ENCODE results near the gene ENTPD2. TPM values are rescaled to one million over a fixed set of nuclear protein-coding genes. Genes with fewer than 3 reads are reported as not detected.
A peak's percentile ranks its signal among the peaks of the same experiment; 100 is the strongest.

Gene ENTPD2
- total and polyA plus RNA-seq, 9 of the 15 experiments (the other 6 are each of a cell fraction or from before 2014, with no cell fraction given), result 0.04 to 0.60 (median 0.14) TPM; not detected in 4

DNA sequence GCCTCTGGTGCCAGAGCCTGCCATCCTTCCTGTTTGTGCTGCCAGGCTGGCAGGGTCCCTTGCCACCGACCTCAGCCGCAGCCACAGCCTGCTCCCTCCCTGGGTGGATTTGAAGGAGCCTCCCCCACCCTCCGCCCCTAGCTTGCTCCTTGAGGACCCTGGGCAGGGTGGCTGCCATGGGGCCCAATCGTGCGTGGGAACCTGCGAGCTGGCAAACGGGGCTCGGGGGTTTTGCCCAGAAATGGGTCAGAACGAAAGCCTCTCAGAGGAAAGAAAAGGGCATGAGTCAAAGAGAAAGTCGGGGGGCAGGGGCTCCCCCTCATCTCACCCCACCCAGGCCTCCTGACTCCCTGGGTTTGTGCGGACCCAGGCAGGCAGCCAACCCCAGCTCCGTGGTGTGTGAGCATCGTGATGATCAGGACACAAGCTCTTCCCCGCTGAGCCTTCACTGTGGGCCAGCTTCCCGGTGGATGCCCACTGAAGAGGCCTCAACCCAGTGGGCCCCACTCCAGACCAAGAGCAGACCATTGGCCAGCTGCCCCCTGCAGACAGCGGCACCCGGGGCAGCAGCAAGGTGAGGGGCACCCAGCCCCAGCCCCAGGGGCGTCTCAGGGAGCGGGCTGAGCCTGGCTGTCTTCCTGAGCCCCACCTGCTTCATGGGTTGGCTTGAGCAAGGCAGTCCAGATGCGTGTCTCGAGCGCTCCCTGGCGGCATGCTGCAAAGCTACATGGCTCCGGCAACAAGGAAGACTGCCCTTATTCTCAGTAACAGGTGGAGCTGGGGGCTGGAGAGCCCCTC is 19.0 kb downstream of the ENTPD2 start (continued):
- TF ChIP-seq SRSF1 (IDR thresholded peaks at IDR 0.05; ENCODE audit: low read depth, low read length), result no peak
- TF ChIP-seq COPS2 (conservative IDR thresholded peaks at IDR 0.05), result no peak
- no peak for TF ChIP-seq ZNF561 (CRISPR knock-in tag; conservative IDR thresholded peaks at IDR 0.05)
- peak; percentile 85 to 95 for TF ChIP-seq RAD21 (CRISPR knock-in tag; conservative IDR thresholded peaks at IDR 0.05 in 1 of 2, IDR thresholded peaks at IDR 0.05 in 1 of 2)
- TF ChIP-seq, protein P1, sequence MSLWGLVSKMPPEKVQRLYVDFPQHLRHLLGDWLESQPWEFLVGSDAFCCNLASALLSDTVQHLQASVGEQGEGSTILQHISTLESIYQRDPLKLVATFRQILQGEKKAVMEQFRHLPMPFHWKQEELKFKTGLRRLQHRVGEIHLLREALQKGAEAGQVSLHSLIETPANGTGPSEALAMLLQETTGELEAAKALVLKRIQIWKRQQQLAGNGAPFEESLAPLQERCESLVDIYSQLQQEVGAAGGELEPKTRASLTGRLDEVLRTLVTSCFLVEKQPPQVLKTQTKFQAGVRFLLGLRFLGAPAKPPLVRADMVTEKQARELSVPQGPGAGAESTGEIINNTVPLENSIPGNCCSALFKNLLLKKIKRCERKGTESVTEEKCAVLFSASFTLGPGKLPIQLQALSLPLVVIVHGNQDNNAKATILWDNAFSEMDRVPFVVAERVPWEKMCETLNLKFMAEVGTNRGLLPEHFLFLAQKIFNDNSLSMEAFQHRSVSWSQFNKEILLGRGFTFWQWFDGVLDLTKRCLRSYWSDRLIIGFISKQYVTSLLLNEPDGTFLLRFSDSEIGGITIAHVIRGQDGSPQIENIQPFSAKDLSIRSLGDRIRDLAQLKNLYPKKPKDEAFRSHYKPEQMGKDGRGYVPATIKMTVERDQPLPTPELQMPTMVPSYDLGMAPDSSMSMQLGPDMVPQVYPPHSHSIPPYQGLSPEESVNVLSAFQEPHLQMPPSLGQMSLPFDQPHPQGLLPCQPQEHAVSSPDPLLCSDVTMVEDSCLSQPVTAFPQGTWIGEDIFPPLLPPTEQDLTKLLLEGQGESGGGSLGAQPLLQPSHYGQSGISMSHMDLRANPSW (CRISPR knock-in tag; IDR thresholded peaks at IDR 0.05), result no peak
- TF ChIP-seq DPF2 (IDR thresholded peaks at IDR 0.05), result no peak
- TF ChIP-seq CREBBP (IDR thresholded peaks at IDR 0.05; ENCODE audit: low read depth, low read length), result no peak
- TF ChIP-seq EP400 (IDR thresholded peaks at IDR 0.05), result no peak
- TF ChIP-seq, protein P2, sequence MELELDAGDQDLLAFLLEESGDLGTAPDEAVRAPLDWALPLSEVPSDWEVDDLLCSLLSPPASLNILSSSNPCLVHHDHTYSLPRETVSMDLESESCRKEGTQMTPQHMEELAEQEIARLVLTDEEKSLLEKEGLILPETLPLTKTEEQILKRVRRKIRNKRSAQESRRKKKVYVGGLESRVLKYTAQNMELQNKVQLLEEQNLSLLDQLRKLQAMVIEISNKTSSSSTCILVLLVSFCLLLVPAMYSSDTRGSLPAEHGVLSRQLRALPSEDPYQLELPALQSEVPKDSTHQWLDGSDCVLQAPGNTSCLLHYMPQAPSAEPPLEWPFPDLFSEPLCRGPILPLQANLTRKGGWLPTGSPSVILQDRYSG (tag; conservative IDR thresholded peaks at IDR 0.05; ENCODE audit: low read depth), result no peak
- TF ChIP-seq XRCC4 (IDR thresholded peaks at IDR 0.05; ENCODE audit: extremely low read depth, insufficient read depth, insufficient read length), result no peak
- no peak for TF ChIP-seq NCOR1 (IDR thresholded peaks at IDR 0.05)
- TF ChIP-seq CBX2 (IDR thresholded peaks at IDR 0.05; ENCODE audit: insufficient read depth, low read length, poor library complexity, severe bottlenecking), result no peak
- peak; percentile 66; the same call in 1 of the 2 replicates for TF ChIP-seq MTA3 (IDR thresholded peaks at IDR 0.05; ENCODE audit: borderline replicate concordance)
- TF ChIP-seq, protein P3, sequence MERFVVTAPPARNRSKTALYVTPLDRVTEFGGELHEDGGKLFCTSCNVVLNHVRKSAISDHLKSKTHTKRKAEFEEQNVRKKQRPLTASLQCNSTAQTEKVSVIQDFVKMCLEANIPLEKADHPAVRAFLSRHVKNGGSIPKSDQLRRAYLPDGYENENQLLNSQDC (CRISPR knock-in tag; IDR thresholded peaks at IDR 0.05), result no peak
- no peak for TF ChIP-seq KDM4B (IDR thresholded peaks at IDR 0.05; ENCODE audit: borderline replicate concordance in 2 of 2, low read depth in 1 of 2)
- TF ChIP-seq TBP (optimal IDR thresholded peaks at IDR 0.05; ENCODE audit: low read depth, low read length), result no peak
- peak; percentile 60 for TF ChIP-seq ZBTB7A (IDR thresholded peaks at IDR 0.05; ENCODE audit: borderline replicate concordance, control insufficient read depth, low read depth, low read length)
- no peak for TF ChIP-seq CHD2 (IDR thresholded peaks at IDR 0.05; ENCODE audit: low read depth, low read length)
- TF ChIP-seq SP1 (CRISPR knock-in tag; IDR thresholded peaks at IDR 0.05), result peak; percentile 36; the same call in 1 of the 2 replicates
- peak; percentile 35; the same call in 1 of the 2 replicates for TF ChIP-seq JUND (IDR thresholded peaks at IDR 0.05; ENCODE audit: borderline replicate concordance, low read depth, low read length)
- no peak for TF ChIP-seq JUND (tag; IDR thresholded peaks at IDR 0.05; ENCODE audit: borderline replicate concordance, low read depth, low read length)
- TF ChIP-seq RBM14 (IDR thresholded peaks at IDR 0.05; ENCODE audit: borderline replicate concordance, insufficient read depth, low read depth, low read length), result no peak
- no peak for TF ChIP-seq GTF2A2 (tag; IDR thresholded peaks at IDR 0.05)

Measured in K562 (cell line).